ENCODE measurements around the gene OR51E1.

OR51E1 gene

DNA sequence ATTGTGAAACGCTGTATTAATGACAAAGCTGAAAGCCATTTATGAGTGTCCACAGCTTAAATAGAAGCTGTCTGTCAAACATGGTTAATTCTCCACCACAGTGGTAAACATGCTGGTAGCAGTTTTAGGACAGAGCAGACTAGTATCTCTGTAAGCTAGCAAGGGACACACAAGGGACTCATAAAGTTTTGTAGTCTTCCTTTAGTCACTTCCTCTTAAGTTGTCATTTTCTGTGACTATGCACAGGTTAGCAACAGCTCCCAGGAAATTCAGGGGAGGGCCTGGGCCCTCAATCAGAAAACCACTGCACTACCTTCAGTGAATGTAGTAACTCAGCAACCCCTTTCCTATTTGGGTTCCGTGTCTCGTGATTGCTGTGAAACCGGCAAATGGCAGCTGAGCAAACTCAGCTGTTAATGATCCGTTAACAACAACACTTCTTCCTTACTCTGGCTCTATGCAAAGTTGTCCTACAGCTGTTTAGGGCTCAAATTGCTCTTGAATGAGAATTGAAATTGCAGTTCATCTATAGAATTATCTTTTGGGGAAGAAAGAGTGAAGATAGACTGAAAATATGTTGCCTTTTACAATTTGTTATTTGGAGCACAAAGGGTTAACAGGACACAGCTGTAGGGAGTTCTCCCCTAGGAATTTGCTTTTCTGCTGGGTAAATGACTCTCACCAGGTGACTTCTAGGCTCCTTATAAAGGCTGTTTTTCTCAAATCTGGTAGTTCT lies 60.4 kb downstream of the OR51E1 start, which contains the start of gene MMP26:
Gene MMP26 (plus strand): TSS at position 731 of the 736 bp plus-strand sequence.
- DNase-seq, result no peak
- intact Hi-C loops (cut with DNase I), result no loop called here

DNA sequence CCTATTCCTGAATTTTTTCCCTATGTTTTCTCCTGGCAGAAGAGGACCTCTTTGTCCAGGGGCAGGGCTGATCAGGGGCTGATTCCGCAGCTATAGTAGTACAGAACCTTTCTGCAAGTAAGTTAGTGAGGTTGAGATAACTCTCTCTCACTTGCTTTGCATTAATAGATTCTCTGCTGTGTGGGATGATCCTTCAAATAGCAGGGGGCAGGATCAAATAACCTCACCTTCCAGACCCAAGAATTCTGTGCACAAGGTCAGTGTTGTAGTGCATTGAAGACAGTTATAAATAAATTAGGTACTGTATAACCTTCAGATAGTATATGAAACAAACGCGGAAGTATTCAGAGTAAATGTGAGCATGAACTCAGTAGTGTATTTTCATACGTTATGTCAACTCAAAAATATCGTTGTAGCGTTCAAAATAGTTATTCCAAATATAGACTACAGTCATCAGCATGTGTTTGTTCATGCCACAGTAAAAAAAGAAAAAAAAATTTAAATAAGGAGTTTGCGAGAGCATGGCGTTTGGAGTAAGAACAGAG lies 61.1 kb downstream of the OR51E1 start:
- no peak for DNase-seq
- intact Hi-C loops (cut with DNase I), result no loop called here

All from posterior cingulate gyrus (tissue), 11 donors.